Loucy (cell line): ENCODE data around the gene MYO10.

Source experiments
- H2AFZ ChIP-seq: fragments of 200-600 bp; sonication (generic); 2 replicates; pipeline ENCODE4 v1.6.0; 2016; ENCODE audit warnings: antibody characterized with exemption, mild to moderate bottlenecking, low read length, moderate library complexity
- H3F3A ChIP-seq: fragments of 200-600 bp; 2 replicates; pipeline ENCODE4 v1.6.0; 2016; ENCODE audit warnings: antibody characterized with exemption, low read depth, mild to moderate bottlenecking
- H3K27me3 ChIP-seq: fragments of 200-600 bp; sonication (generic); 2 replicates; pipeline ENCODE4 v1.6.1; 2014; ENCODE audit warnings: low read length, mild to moderate bottlenecking; ENCODE audit not compliant: insufficient read depth, poor library complexity, severe bottlenecking
- H3K36me3 ChIP-seq: fragments of 200-600 bp; sonication (generic); 2 replicates; pipeline ENCODE4 v1.6.1; 2016; ENCODE audit warnings: low read length; ENCODE audit not compliant: insufficient read depth
- H3K4me1 ChIP-seq: fragments of 200-600 bp; sonication (generic); 2 replicates; pipeline ENCODE4 v1.5.1; 2014; ENCODE audit warnings: low read length, mild to moderate bottlenecking; ENCODE audit not compliant: insufficient read depth, poor library complexity, severe bottlenecking
- H3K4me2 ChIP-seq: fragments of 200-600 bp; sonication (generic); 2 replicates; pipeline ENCODE4 v1.6.0; 2014; ENCODE audit warnings: antibody characterized with exemption, low read length, low read depth, mild to moderate bottlenecking; ENCODE audit not compliant: poor library complexity, severe bottlenecking
- H3K4me3 ChIP-seq: fragments of 200-600 bp; sonication (generic); 2 replicates; pipeline ENCODE4 v1.5.1; 2014; ENCODE audit warnings: low read length, mild to moderate bottlenecking, mixed read lengths; ENCODE audit not compliant: poor library complexity, severe bottlenecking
- H3K79me2 ChIP-seq: fragments of 200-600 bp; sonication (generic); 2 replicates; pipeline ENCODE4 v1.6.1; 2014; ENCODE audit warnings: low read length; ENCODE audit not compliant: insufficient read depth
- H3K9ac ChIP-seq: fragments of 200-600 bp; sonication (generic); 2 replicates; pipeline ENCODE4 v1.6.0; 2014; ENCODE audit warnings: mild to moderate bottlenecking, low read depth, low read length, moderate library complexity; ENCODE audit not compliant: poor library complexity, severe bottlenecking
- H3K9me2 ChIP-seq: fragments of 200-600 bp; sonication (generic); replicated peaks from 2 replicates; pipeline ENCODE4 v1.6.1; 2016; ENCODE audit warnings: low read depth, low read length, mixed read lengths
- H3K9me3 ChIP-seq: fragments of 200-600 bp; sonication (generic); 2 replicates; pipeline ENCODE4 v1.6.1; 2014; ENCODE audit warnings: mild to moderate bottlenecking, antibody characterized with exemption, low read length, low read depth; ENCODE audit not compliant: insufficient read depth
- H4K20me1 ChIP-seq: fragments of 200-600 bp; sonication (generic); 2 replicates; pipeline ENCODE4 v1.6.0; 2014; ENCODE audit warnings: antibody characterized with exemption, low read length, mild to moderate bottlenecking; ENCODE audit not compliant: insufficient read depth, poor library complexity, severe bottlenecking
- CTCF ChIP-seq: fragments of 200-600 bp; sonication (generic); conservative IDR thresholded peaks from 2 replicates; pipeline ENCODE4 v1.5.1; 2014; ENCODE audit warnings: mild to moderate bottlenecking, antibody characterized with exemption, low read length
- EZH2phosphoT487 ChIP-seq: fragments of 200-600 bp; IDR thresholded peaks from 2 replicates; pipeline ENCODE4 v1.6.1; 2018; ENCODE audit warnings: antibody characterized with exemption, mild to moderate bottlenecking, moderate library complexity, borderline replicate concordance

MYO10 gene

DNA sequence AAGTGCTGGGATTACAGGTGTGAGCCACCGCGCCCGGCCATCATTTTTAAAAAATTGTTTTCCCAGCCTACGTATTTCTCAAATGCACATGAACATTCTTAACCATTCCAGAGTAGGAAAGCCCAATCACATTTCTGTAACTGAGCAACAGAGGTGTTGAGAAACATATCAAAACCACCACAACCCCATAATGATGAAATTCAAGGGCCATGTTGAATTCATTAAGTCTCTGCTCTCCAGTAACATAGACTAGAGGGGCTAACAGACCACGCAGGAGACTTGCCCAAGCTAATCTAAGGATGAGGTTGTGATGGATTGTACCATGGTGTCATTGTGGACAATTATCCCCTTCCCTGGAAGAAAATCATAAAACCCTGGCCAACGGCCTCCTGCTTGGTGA, 52.9 kb downstream of the MYO10 start:
- Histone ChIP-seq H3K9me3 (no peaks in the 10 kb centered on the region; the same call in 1 of the 2 replicates), H3K79me2 (no peaks in the 10 kb centered on the region), H3K4me1 (no peaks in the 10 kb centered on the region), H3K9ac (no peak overlapping the region), H3K4me3 (no peak overlapping the region), H3K36me3 (no peaks in the 10 kb centered on the region), H3F3A (no peaks in the 10 kb centered on the region), H3K27me3 (no peaks in the 10 kb centered on the region), H4K20me1 (no peaks in the 10 kb centered on the region), H3K9me2 (no peaks in the 10 kb centered on the region), H2AFZ (no peak overlapping the region), H3K4me2 (no peak overlapping the region)
- TF ChIP-seq CTCF, result no peak
- no peak for TF ChIP-seq EZH2phosphoT487

DNA sequence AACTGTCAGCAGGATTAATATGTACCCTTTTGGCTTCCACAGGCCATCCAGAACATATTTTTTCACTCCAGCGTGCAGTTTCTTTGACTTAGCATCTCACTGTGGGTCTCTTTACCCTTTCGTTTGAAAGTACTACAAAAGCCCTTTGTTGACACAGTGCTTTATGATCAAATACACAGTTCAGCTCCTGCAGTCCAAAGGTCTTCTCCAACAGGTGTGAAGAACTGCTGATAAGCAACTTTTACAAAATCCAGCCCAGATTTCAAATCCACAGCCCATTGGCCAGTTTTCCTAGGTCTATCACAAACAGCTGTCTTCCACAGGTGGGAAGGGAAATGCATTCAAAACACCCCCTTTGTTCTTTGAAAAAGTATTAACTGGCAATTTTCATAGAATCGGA, 54.8 kb downstream of the MYO10 start:
- H2AFZ ChIP-seq, result no peak overlapping the region
- no peaks in the 10 kb centered on the region for H3K4me1 ChIP-seq
- H3K9me2 ChIP-seq, result no peaks in the 10 kb centered on the region
- H3K27me3 ChIP-seq, result no peaks in the 10 kb centered on the region
- TF ChIP-seq CTCF (no peak), EZH2phosphoT487 (no peak)
- H4K20me1 ChIP-seq, result no peaks in the 10 kb centered on the region
- no peaks in the 10 kb centered on the region; the same call in 1 of the 2 replicates for H3K9me3 ChIP-seq
- no peak overlapping the region for H3K4me3 ChIP-seq
- no peaks in the 10 kb centered on the region for H3K36me3 ChIP-seq
- H3K79me2 ChIP-seq, result no peaks in the 10 kb centered on the region
- H3K9ac ChIP-seq, result no peak overlapping the region
- no peak overlapping the region for H3K4me2 ChIP-seq
- H3F3A ChIP-seq, result no peaks in the 10 kb centered on the region

GRCh38 chr5:16880547-16880946, 55.5 kb downstream of the MYO10 start:
- H3K79me2 ChIP-seq, result no peaks in the 10 kb centered on the region
- H3K4me2 ChIP-seq, result no peak overlapping the region
- no peak overlapping the region for H2AFZ ChIP-seq

More at GRCh38 chr5:16880547-16880946, 55.5 kb downstream of the MYO10 start:
- TF ChIP-seq EZH2phosphoT487 (no peak), CTCF (no peak)
- Histone ChIP-seq H3K27me3 (no peaks in the 10 kb centered on the region), H3K9me3 (no peaks in the 10 kb centered on the region; the same call in 1 of the 2 replicates), H3F3A (no peaks in the 10 kb centered on the region), H3K36me3 (no peaks in the 10 kb centered on the region), H4K20me1 (no peaks in the 10 kb centered on the region), H3K9ac (no peak overlapping the region), H3K4me1 (no peaks in the 10 kb centered on the region), H3K9me2 (no peaks in the 10 kb centered on the region), H3K4me3 (no peak overlapping the region)
